HG03159 (cell line): Measurements from ENCODE around the gene LDAF1.
"Not testable (repeated sequence)": the region's sequence is repeated elsewhere in the genome, so short reads cannot be mapped to it uniquely, and the experiment has no call there.

Source experiments
- ATAC-seq: cut with Tn5 transposase; IDR thresholded peaks from one replicate; pipeline ENCODE4 v1.9.1; 2021; ENCODE audit warnings: mild to moderate bottlenecking, moderate library complexity; ENCODE audit not compliant: unreplicated experiment

Gene LDAF1

DNA sequence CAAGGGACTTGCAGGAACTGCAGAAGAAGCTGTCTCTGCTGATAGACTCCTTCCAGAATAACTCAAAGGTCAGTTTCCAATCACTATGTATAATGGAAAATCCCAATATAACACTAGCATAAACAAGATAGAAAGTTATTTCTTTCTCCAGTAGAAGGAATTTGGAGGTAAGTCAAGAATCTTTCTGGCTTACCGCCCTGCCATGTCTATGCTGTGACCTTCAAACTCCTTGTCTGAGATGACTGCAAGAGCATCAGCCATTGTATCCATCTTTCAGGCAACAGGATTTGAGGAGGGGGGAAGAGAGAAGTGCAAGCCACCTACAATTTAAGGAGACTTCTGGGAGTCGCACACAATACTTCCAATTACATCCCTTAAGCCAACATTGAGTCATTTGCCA lies 2.7 kb downstream of the LDAF1 start:
- ATAC-seq, result no peak

GRCh38 chr16:21162661-21163151 lies 4.2 kb downstream of the LDAF1 start:
- ATAC-seq, result no peak

- ATAC-seq, result no peak
These were observed 5.1 kb downstream of the LDAF1 start for GRCh38 chr16:21163576-21163975.

DNA sequence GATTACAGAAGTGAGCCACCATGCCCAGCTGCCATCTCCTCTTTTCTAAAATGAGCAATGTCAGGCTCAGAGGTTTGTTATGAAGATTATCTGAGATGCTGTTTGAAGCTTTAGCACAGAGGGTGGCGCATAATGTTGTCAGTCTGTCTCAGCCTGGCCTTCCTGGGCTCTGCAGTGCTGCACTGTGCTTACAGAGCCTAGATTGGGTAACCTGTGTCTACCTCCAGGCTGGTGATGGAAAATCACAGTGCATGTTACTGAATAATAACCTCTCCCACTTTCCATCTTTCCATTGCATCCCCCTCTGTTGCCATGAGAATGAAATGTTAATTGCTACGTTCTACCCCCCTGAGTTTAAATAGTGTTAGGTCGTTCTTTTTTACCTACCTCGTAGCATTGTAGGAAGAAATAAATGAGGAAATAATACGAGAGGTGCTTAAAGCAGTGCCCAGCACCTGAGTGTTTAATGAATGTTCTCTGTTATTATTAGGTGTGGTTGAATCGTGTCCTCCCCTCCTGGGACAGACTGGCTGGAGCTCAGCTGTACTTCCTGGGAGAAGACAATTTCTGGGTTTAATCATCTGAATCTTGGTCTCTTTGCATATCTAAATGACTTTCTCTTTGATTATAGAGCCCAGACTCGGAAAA lies 6.2 kb downstream of the LDAF1 start:
- ATAC-seq, result no peak

GRCh38 chr16:21166561-21166961 lies 8.1 kb downstream of the LDAF1 start:
- no peak for ATAC-seq

DNA sequence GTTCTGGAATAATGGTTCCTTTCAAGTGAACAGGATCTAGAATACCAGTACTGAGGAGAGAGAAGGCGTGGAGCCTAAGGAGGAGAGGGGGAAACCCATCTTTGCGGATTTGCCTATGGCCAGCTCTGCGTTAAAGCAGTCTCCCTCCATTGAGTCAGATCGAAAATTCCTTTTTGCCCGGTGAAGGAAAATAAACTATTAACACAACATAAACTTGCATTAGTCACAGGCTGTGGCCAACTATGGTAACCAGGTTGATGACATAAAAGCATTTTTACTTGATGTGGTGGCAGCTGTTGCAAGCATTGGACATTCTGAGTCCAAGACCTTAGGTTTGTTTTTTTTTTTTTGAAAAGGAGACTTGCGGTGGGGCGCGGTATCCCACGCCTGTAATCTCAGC lies 8.9 kb downstream of the LDAF1 start:
- no peak for ATAC-seq

DNA sequence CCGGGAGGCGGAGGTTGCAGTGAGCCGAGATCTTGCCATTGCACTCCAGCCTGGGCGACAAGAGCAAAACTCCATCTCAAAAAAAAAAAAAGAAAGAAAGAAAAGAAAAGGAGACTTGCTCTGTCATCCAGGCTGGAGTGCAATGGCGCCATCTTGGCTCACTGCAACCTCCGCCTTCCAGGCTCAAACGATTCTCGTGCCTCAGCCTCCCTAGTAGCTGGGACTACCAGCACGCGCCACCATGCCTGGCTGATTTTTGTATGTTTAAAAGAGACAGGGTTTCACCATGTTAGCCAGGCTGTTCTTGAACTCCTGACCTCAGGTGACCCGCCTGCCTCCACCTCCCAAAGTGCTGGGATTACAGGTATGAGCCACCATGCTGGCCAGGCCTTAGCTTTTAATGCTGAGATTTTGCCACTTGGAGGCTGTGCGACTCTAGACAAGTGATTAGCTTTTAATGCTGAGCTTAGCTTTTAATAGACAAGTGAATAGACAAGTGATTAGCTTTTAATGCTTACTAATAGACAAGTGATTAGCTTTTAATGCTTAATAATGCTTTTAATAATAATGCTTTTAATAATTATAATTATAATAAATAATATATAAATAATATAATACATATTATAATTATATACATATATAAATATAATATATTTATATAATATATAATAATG lies 9.6 kb downstream of the LDAF1 start:
- no peak for ATAC-seq

DNA sequence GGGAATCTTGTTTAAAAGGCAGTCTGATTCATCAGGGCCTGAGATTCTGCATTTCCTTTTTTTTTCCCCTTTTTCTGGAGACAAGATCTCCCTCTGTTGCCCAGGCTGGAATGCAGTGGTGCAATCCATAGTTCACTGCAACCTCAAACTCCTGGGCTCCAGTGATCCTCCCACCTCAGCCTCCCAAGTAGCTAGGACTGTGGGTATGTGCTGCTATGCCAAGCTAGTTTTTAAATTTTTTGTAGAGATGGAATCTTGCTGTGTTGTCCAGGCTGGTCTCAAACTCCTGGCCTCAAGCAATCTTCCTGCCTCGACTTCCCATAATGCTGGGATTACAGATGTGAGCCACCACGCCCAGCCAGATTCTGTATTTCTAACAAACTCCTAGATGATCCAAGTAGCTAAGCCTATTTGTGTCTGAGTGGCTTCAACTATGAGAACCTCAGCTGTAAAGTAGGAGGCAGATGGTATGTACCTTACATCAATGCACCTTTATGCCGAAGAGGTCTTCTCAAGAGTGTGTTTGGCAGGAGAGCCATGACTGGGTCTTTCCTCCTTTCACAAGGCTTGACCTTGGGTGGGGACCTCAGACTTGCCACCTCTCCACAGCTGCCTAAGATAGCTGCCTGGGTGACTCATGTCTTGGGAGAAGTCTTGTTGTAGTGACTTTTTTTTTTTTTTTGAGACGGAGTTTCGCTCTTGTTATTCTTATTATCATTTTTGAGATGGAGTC lies 10.9 kb downstream of the LDAF1 start:
- no peak for ATAC-seq

DNA sequence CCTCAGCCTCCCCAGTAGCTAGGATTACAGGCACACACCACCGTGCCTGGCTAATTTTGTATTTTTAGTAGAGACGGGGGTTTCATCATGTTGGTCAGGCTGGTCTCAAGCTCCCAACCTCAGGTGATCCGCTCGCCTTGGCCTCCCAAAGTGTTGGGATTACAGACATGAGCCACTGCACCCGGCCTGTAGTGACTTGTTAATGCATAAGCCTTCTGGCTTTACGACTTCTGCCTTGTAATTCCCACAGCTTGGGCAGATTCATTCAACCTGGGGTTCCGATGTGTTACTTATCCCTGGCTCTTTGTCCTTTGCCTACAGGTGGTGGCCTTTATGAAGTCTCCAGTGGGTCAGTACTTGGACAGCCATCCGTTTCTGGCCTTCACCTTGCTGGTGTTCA lies 11.6 kb downstream of the LDAF1 start:
- ATAC-seq, result not testable (repeated sequence)

DNA sequence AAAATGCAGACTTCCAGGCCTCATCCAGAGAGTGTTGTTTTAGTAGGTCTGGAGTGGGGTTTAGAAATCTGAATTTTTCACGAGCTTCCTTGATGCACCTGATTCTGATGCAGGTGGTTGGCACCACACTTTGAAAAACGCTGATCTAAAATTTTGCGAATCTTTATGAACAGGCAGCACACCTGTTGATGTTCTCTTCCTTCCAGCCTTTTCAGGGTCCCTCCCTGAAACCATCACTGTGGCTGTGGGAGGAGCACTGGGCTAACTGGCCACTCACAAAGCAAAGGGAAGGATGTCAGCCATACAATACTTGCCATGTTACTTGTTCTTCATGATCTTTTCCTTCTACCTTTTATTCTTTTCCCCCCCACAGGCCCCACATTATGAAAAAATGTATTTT lies 14.2 kb downstream of the LDAF1 start:
- no peak for ATAC-seq

DNA sequence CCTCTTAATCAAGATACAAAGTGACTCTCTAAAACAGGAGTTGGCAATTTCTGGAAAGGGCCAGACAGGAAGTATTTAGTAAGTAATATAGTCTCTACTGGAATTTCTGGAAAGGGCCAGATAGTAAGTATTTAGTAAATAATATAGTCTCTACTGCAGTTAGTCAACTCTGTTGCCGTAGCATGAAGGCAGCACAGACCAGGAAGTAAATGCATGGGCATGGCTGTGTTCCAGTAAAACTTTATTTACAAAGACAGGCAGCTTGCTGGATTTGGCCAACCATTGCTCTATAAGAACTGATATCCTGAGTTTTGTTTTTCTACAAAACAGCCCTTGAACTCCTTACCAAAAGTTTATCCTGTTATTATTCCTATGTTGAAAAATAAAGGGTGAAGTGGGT lies 16.9 kb downstream of the LDAF1 start:
- no peak for ATAC-seq

DNA sequence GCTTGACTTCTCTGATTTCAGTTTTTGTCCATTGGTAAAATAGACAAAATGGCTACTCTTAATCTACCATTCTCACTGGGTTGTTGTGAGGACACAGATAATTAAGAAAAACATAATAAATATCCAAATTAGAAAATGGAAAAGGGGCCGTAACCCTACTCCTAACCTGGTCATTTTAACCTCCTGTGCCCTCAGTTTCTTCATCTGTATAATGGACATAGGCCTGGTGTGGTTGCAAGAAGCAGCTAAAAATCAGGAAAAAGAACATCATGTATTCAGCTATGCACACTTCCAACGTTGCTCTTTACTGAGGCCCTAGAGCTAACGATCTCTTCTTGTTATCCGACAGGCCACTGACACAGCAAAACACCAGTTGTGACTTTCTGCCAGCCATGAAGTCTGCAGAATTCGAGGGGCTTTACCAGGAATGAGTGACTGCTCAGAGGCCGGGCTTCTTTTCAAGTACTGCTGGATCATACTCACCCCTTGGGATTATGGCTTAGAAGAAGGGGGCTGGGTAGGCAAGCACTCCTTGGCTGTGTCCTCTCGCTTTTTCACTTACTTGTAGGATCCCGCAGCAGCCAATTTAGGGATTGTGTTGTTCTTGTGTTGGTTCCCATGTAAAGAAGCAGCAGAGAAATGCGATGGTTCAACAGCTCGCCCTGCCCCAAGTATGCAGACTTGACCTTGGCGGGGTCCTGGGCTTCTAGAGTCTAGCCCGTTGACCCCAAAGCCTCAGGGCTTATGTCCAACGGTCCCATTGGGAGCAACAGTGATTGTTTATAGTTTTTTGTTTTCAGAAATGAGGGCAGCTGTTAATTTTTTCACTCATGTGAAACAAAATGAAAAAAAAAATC lies 20.9 kb downstream of the LDAF1 start:
- ATAC-seq, result no peak

DNA sequence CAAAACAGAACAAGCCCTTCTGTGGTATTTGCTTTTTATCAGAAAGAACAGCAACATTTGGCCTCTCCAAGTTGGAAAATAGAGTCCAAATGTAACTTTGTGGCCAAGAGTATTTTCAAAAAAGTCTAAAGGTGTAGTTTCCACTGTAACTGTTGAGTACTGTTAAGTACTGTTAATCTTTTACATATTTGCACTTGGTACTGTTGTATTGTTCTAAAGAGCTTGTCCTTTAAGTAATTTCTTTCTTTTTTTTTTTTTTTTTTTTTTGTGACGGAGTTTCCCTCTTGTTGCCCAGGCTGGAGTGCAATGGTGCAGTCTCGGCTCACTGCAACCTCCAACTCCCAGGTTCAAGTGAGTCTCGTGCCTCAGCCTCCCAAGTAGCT lies 21.5 kb downstream of the LDAF1 start:
- ATAC-seq, result no peak

DNA sequence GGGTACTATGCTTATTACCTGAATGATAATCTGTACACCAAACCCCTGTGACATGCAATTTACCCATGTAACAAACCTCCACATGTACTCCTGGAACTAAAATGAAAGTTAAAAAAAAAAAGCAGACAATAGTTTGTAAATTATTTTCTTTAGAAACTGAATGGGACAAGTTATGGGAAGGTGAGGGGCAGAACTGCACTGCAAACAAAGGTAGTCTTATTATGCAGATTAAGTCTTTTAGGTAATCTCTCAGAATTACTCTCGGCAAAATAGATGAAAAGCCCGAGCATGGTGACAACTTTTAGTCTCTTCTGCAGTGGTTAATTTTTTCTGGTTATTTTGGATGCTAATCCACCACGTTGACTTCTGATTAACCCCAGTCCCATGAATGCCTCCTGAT lies 25.5 kb downstream of the LDAF1 start:
- ATAC-seq, result no peak

GRCh38 chr16:21184834-21185233 lies 26.4 kb downstream of the LDAF1 start:
- no peak for ATAC-seq

GRCh38 chr16:21185659-21186325 lies 27.3 kb downstream of the LDAF1 start:
- ATAC-seq, result no peak

GRCh38 chr16:21186326-21186691 lies 27.8 kb downstream of the LDAF1 start:
- no peak for ATAC-seq

DNA sequence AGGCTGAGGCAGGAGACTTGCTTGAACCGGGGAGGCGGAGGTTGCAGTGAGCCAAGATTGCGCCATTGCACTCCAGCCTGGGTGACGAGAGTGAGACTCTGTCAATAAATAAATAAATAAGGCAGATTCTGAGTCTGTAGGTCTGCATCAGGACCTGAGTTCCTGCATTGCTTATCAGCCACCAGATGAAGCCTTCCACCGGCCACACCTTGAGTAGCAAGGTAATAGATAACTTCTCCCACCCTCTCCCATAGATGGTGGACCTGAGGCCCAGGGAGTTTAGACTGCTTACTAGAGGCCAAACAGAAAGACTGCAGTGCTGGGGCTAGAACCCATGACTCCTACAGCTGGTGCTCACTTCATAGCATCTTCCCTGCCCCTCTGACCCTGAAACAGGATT lies 30.8 kb downstream of the LDAF1 start:
- ATAC-seq, result no peak

DNA sequence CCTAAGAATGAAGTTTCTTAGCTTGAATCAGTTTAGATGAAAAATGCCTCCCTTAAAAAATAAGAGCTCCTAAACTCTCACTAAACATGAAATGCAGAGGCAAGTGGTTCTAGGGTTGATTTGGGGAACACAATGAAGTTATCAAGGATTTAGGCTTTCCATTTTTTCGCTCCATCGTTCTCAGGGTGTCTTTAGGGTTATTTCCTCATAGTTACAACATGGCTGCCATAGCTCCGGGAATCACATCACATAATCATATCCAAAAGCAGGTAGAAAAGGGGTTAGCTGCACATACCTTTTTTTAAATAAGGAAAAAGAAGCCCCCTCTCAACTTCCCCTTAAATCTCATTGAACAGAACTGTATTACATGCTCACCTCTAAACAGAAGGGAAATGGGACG lies 31.5 kb downstream of the LDAF1 start:
- ATAC-seq, result no peak

DNA sequence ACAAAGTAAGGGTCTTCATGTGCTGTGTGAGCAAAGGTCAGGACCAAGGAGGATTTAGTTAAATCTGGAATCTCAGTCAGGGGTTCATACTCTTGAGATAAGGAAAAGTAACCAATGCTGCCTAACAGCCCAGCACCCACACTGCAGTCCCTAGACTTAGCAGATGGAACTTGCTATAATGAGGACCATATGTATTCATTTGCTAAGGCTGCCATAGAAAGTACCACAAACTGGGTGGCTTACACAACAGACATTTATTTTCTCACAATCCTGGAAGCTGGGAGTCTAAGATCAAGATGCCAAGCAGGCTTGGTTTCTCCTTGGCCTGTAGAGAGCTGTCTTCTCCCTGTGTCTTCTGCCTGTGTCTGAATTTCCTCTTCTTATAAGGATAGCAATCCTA lies 32.1 kb downstream of the LDAF1 start:
- no peak for ATAC-seq

DNA sequence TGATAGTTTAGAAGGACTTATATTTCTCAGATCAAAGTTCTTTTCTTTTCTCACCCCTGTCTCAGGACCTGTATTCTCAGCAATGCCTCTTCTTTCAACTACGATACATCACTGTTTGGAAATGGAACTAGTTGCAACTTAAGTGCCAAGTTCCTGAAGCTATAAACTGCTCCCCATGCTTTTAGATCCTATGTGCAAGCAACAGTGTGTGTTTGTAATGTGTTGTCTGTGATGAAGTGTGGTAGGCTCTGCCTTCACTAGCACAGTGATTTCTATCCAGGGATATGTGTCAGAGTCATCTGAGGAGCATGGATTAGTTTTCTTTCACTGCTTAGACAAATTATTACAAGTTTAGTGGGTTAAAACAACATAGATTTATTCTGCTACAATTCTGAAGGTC lies 34.5 kb downstream of the LDAF1 start:
- ATAC-seq, result no peak
